NCI-H1092 treated with DMSO at 0.1 percent for 48 hours (cell line): ENCODE results near the gene CEP295NL.
"Not testable (repeated sequence)": the region's sequence is repeated elsewhere in the genome, so short reads cannot be mapped to it uniquely, and the experiment has no call there.

Experiments used
- DNase-seq: peaks from one replicate; lab custom pipeline; 2025; lab: John Stamatoyannopoulos, UW

The CEP295NL gene

GRCh38 chr17:78903101-78903779 lies at the start of gene CEP295NL:
Gene CEP295NL, minus strand, starts transcription at chr17:78903201. Its CDS starts 1,373 bp downstream, at chr17:78901828.
- DNase-seq, result peak; percentile 14

GRCh38 chr17:78952706-78953105 lies 49.7 kb upstream of the CEP295NL start:
- DNase-seq, result no peak

- DNase-seq, result no peak
These were observed 49.1 kb upstream of the CEP295NL start for GRCh38 chr17:78951967-78952551.

DNA sequence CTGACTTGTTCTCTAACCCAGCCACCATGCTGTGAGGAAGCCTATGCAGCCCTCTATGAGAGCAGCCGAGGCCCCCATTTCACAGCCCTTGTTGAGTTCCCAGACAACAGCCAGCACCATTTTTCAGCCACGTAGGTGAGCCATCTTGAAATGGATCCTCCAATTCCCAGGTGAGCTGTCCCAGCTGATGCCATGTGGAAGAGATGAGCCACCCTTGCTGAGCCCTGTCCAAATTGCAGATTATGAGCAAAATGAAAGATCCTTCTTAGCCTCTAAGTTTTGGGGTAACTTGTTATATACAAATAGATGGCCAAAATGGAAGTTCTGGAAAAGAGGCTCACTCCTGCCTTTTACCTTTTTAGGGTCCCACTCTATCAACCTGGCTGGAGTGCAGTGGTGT lies 47.9 kb upstream of the CEP295NL start:
- no peak for DNase-seq

DNA sequence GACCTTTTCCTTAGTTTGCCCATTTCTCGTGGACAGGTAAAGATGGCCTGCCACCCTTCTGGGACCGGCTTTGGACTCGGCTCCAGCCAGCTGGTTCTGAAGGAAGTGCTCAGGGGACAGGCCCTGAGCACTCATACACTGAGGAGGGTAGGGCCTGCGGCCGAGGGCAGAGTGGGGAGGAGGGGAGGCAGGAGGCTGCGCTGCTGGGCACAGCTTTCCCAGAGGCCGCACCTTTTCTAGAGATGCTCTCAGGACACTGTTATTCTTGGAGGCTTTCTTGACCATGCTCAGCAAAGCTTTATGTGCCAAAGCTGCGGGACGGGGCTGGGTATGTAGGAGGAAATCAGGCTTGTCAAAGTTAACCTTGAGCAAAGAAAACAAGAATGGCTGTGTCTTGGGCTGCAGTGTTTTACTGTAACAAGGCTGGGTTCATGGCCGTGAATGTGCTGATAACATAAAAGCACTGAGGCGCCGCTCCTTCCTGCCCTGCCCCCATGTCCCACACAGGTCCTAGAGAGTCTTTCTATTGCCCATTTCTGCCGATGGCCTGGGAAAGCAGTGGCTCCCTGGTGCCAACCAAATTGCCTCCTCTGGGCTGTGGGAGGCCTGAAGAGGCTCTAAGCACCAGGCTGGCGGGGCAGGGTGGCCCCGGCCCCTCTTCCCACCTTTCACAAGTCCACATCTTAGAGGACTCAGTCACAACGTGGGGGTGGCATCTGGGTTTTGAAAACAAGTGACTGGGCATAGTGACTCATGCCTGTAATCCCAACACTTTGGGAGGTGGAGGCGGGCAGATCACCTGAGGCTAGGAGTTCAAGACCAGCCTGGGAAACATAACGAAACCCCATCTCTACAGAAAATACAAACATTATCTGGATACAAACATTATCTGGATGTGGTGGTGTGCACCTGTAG lies 44.5 kb upstream of the CEP295NL start:
- DNase-seq, result no peak

DNA sequence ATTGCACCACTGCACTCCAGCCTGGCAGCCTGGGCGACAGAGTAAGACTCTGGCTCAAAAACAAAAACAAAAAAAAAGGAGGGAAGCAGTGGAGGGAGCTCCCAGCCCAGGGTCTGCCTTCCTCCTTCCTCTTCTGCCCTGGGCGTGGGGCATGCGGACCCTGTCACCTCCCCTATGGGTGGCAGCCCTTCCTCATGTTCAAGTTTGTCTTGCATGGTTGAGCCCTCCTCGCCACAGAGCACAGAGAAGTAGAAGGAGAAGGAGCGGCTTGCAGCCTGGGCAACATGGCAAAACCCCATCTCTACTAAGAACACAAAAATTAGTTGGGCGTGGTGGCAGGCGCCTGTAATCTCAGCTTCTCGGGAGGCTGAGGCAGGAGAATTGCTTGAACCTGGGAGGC lies 43.6 kb upstream of the CEP295NL start:
- no peak for DNase-seq

GRCh38 chr17:78946131-78946530 lies 43.1 kb upstream of the CEP295NL start:
- no peak for DNase-seq

GRCh38 chr17:78945455-78945854 lies 42.5 kb upstream of the CEP295NL start:
- not testable (repeated sequence) for DNase-seq

GRCh38 chr17:78944956-78945355 lies 42.0 kb upstream of the CEP295NL start:
- DNase-seq, result no peak

GRCh38 chr17:78944026-78944425 lies 41.0 kb upstream of the CEP295NL start:
- no peak for DNase-seq

- no peak for DNase-seq
These were observed 37.7 kb upstream of the CEP295NL start for GRCh38 chr17:78940708-78941107.

- DNase-seq, result no peak
These were observed 37.3 kb upstream of the CEP295NL start for GRCh38 chr17:78940258-78940657.

- DNase-seq, result no peak
These were observed 36.6 kb upstream of the CEP295NL start for GRCh38 chr17:78939615-78940014.

- DNase-seq, result no peak
These were observed 34.6 kb upstream of the CEP295NL start for GRCh38 chr17:78937561-78937960.

- no peak for DNase-seq
These were observed 32.7 kb upstream of the CEP295NL start for GRCh38 chr17:78935419-78936323.

DNA sequence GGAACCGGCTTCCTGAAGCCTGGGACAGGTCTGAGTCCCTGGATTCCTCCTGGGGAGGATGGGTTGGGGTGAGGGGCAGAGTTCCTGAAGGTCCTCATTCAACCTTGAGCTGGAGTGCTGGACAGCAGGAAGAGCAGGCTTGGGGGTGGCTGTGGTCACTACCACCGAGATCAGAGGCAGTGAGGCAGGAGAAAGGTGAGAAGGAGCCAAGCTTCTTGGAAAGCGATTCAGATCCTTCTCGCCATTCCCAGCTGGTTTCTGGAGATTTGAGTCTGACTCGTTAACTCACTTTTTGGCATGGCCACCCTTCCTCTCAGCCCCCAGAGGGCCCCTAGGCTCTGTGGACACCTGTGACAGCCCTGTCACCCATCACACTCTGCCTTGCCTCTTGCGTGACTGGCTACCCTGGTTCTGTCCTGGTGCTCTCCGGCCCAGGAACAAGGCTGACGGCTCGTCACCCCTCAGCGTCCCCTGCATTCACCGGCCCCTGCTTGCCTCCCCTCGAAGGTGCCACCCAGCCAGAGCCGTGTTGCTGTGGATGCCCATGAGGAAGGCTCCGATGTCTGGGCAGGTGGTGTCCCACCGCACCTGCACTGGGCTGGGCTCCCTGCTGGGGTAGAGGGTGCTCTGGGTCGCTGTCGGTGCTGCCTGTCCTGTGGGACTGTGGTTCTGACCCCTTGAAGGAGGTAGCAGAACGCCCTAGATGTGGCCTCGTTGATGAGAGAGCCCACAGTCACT lies 31.8 kb upstream of the CEP295NL start:
- no peak for DNase-seq

DNA sequence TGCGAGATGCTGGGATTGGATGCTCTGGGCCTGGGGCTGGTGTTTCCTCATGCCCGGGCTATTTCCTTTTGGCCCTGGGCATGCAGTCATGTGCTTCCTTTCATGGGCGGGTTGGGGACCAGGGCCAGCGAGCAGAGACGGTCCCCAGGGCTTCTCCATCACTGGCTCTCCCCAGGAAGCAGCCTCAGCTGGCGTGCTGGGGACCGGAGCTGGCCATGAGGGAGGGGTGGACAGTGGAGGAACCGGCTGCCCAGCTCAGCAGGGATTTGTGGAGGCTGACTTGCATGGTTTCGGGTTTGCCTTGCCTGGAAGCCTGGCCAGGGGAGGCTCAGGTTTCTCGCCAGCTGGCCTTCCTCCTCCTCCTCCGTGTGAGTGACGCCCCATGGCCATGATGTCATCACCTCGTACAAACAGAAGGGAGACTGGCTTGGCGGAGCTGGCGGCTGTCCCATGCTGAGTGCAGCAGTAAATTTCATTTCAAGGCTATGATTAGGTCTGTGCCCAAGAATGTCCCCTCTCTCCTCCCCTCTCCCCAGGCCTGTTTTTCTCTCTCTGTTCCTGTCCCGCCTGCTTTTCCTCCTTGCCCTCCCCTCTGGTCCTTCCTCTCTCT lies 31.1 kb upstream of the CEP295NL start:
- DNase-seq, result peak; percentile 78

- DNase-seq, result no peak
These were observed 30.3 kb upstream of the CEP295NL start for GRCh38 chr17:78933025-78933958.
